Cerebellar nuclear complex (tissue), 1 donor: ENCODE measurements around the gene FLT4.

ENCODE experiments used
- DNase-seq, 2 experiments: peaks; one replicate each; lab custom pipeline; 2025; lab: John Stamatoyannopoulos, UW

FLT4 gene

DNA sequence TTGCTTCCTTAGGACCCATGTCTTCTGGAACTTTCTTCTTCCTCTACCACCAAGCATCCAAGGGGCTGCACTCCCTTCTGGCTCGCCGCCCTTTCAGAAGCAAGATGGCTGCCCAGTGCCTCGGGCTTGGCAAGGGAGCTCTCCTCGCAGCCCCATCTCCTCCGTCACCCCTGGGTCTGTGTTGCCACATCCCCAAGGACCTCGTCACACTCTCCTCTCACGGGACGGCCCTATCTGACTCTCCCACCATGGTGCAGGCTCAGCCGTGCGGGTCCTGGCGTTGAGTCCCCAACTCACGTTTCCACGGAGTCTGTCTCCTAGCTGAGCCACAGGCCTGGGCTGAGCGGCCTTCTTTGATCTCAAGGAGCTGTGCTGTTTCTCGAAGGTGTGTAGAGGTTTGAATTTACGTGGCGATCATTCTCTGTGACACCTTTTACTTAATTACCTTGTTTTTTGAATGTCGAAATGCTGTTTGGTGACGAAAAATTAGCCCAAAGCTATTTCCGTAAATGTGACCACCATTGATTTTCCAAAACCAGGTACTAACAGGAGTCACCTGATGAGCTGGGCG is 43.1 kb downstream of the FLT4 start:
- no peak for DNase-seq

DNA sequence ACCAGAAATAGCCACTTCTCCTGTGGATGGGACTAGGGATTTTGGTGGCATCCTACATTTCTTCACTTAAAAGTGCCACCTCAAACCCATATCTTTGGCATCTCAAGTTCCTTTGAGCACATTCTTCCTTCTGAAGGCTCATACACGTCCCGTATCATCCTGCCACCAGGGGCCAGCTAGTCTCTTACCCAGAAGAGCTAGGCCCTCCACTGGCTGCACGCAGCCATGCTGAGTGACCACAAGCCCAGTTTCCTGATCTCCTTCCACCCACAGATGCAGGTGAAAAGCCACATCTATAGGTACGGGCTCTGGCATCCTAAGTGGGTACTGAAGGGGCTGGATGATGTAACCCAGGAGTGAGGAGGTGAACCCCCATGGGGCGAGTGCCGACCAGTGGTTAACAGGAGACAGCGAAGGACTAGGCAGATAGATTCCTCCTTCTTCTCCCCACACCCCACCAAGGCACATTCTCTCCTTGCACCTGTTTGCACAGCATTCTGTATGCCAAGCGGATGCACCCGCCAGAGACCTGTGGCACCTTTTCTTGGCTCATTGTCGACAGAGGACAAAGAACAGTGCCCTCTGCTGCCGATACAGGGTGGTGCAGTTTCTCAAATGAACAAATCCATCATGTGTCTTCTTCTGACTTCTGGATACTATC is 43.7 kb downstream of the FLT4 start:
- peak in 1 of 2 experiments; percentile 1 for DNase-seq

DNA sequence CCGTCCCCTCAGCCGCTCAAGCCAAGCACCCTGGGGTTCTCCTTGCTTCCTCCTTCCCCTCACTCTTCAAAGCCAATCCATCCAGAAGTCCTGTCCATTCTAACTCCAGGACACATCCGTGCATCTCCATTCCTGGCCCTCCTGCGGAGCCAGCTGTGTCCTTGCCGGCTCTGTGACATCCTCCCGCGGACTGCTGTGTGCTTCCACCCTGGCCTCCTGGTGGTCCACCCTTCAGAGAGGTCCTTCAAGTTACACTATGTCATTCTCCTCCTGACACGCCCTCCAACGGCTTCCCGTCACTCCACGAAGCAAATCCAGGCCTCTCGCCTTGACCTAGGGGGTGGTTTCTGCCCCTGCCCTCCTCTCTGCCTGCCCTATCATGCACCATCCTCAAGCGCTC is 45.1 kb downstream of the FLT4 start:
- DNase-seq, result no peak

DNA sequence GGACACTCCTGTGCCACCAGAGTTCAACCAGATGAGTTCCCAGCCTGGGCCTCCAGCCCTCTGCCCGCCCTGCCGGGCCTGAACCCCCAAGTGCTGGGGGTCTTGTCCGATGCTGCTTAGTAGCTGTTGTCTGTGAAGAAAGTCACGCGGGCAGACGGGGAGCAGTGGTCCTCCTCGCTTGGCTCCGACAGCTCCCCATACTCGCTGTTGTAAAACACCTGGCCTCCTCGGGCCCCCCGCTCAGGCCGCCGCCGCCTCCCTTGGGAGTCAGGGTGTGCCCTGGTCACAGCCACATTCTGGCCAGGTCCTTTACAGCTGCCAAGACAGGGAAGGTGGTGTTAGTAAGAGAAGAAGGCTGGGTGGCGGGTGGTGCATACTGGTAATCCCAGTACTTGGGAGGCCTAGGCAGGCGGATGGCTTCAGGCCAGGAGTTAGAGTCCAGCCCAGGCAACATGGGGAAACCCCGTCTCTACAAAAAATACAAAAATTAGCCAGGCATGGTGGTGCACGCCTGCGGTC is 46.3 kb downstream of the FLT4 start:
- DNase-seq, result no peak

DNA sequence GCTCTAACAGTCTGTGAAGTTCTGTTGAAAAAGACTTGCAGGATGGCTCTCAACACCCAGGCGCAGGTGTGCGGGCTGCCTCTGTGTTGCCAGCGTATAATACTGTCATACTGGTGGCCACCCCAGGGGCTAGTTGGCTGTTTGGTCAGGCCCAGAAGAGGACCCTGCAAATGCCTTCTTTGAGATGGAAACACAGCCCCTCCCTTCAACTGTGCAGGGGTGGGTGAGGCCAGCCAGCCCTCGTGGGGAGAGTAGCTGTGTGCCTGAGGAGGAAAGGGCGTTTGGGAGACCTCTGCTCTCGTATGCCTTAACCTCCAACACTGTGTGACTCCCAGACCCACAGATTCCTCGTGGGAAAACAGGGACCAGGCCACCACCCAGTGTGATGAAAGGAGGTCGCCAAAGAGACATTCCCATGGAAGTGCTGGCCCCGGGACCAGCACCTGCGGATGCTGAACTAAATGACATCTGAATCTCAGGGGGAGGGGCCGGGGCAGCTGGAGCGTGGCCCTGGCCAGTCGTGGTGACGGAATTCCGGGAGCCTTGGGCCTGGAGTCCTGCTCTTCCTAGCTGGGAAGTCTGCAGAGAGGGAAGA is 46.8 kb downstream of the FLT4 start:
- no peak for DNase-seq

DNA sequence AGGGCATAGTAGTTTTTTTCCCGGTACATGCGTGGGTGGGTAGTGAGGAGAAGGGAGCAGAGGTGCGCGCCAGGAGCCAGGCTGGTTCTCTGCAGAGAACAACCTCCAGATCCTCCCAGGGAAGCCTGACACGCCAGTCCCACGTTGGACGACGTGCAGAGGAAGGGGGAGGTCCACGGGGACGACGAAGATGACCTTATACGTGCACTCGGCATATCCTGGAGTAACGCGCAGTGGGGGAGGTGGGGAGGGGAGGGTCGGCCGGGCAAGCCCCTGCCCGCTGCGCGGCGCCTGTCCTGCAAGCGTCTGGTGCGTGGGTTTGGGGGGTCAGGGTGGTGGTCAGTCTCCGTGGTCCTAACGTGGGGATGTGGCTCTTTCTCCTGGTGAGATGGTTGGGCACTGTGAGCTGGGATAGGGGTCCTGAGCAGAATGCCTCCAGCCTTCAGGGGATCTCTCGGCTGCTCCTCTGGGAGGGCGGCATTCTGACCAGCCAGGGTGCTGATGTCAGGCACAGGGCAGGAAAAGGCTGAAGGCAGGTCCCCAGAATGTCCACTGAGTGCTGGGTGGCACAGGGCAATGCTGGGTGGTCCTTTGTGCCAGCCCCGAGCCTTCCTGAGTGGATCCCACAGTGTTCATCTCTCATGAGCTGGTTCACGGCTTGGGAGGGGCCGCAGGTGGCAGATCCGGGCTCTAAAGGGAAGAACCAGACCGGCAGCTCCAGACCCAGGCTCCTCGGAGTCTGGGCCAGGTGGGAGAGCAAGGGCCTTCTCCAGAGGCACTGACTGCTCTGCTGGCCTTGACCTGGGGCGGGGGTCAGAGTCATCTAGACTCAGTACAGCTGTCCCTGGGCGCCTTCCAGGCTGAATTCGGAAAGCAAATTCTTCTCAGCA is 47.6 kb downstream of the FLT4 start:
- no peak for DNase-seq

DNA sequence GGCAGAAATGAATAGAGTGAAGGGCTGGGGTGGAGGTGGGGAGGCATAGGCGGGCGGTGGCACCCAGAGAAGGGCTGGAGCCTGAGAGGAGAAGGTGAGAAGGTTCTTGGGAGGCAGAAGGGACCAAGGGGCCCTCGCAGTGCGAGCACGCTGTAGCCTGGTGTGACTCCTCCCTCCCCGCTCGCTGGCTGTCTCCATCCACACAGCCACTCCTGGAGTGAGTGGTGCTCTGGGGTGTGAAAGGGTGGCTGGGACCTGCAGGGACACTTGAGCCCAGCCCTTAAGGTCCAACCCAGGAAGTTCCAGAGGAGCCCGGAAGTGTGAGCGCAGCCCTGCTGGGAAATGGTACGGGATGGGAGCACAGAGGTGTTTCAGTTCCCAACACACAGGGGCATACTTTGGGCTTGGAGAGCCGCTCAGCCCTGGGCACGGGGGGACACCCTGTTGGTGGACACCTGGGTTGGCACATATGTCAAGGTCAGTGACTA is 48.8 kb downstream of the FLT4 start:
- DNase-seq, result no peak

DNA sequence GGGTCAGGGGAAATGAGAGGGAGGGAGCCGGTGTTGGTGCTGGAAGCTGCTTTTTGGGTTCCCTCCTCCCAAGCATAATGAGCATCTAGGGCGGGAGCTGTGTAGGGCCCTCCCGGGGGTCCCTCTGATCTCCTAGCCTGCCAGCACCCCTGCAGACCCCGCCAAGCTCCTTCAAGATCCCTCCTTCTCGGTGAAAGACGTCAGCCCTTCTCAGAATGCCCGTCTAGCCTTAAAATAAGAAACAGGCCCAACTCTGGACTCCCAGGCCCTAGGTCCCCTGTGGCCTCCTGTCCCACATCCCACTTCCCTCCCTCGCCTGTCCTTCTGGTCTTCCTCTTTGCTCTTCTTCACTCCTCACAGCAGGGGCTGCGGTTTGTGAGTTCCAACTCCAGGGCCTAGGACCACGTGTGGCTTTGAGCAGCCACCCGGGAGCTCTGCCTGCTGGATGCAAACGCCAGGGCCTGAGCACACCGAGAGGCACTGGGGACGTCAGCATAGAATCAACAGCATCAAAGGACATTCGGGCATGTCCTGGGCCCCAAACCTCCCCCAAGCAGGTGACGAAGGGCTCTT is 49.3 kb downstream of the FLT4 start:
- DNase-seq, result no peak

DNA sequence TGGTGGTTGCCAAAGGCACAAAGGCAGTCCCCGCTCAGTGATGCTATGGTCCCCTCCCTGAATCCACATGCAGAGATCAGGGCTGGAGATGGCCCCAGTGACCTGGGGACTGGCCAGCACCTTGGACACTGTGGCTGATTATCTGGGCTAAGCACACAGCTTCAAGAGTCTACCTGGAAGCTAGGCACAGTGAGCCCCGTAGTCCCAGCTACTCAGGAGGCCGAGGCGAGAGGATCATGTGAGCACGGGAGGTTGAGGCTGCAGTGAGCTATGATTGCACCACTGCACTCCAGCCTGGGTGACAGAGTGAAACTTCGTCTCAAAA is 49.8 kb downstream of the FLT4 start:
- DNase-seq, result no peak

DNA sequence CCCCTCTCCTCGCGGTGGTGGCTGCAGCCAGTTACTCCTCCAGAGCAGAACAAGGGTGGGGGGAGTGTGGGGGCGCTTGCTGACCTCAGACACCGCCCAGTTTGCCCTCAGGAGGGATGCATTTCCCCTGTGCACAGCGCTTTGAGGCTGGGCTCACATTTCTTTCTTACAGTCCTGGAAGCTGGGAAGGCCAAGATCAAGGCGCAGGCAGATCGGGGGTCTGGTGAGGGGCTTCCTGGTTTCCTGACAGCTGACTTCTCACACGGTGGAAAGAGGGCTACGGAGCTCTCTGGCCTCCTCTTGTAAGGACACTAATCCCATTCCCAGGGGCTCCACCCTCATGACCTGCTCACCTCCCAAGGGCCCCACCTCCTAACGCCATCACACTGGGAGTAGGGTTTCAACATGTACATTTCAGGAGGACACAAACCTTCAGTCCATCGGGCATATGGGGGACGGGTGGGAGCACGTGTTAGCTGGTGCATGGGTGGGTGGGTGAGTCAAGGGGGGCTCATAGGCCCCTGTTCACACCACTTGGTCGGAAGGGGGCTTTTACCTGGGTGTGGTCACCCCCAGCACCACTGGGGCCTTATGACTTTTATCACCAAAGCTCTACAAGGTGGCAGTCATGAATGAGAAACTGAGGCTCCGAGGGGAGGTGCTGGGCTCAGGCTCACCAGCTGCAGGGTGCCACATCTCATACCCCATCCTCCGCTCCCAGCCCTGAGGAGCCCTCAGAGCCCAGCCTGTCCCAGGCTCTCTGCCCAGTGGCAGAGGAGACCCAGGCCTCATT is 50.4 kb downstream of the FLT4 start:
- DNase-seq, result no peak

DNA sequence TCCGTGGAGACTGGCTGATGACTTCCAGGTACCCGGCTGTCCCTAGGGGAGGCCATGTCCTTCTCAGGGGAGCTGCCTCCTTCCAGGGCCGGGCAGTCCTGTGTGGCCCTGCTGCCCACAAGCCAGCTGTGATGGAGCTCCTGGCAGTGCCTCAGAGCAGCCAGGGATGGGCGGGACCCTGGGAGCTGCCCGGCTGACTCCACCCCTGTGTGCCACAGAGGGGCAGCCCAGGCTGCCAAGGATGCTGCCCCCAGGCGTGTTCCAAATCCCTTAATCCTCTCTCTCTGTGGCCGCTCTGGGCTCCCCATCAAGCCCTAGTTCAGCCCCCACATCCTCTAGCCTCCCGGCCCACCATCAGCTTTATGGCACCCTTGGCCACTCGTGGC is 51.1 kb downstream of the FLT4 start:
- no peak for DNase-seq

DNA sequence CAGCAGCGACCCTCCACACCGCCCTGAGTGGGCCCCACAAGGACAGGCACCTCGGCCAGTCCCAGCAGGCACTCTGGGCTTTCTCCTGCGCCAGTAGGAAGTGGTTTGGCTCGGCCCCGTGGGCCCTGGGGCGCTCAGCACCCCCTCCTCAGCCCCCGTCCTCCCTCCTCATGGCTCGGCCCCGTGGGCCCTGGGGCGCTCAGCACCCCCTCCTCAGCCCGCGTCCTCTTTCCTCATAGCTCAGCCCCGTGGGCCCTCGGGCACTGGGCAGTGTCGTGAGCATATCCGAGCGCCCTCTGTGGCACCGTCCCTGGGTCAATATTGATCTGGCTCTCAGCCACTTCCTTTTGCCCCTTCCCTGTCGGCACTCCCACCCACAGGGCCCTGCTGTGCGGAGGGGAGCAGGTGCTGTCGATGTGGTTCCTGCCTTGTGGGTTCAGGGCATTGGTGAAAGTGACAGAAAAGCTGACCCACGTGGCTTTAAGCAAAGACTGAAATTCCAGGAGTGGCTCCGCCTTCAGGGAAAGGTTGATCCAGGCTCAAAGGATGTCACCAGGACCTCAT is 52.6 kb downstream of the FLT4 start:
- no peak for DNase-seq

DNA sequence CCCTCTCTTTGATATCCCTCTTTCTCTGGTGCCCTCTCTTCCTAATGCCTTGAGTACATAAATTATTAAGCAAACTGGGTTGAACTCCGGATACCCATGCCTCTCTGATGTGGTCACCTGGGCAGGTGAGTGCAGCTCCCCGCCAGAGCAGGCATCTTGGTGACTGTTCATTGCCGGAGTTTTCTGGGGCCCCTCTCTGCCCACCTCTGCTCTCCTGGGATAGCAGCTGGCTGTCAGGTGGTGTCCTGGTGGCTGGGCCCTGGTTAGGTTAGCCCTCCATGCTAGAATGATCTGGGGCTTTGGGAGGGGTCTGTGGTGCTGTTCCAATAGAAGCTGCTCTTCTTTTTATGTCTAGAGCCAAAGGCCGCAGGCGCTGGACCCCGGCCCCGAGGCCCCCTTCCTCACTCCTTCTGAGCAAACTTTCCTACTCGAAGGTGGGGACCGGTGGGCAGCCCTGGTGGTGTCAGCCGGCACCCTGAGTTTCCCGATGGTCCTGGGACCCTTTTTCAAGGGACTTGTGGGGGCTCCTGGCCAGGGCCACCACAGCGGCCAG is 53.2 kb downstream of the FLT4 start:
- DNase-seq, result no peak

DNA sequence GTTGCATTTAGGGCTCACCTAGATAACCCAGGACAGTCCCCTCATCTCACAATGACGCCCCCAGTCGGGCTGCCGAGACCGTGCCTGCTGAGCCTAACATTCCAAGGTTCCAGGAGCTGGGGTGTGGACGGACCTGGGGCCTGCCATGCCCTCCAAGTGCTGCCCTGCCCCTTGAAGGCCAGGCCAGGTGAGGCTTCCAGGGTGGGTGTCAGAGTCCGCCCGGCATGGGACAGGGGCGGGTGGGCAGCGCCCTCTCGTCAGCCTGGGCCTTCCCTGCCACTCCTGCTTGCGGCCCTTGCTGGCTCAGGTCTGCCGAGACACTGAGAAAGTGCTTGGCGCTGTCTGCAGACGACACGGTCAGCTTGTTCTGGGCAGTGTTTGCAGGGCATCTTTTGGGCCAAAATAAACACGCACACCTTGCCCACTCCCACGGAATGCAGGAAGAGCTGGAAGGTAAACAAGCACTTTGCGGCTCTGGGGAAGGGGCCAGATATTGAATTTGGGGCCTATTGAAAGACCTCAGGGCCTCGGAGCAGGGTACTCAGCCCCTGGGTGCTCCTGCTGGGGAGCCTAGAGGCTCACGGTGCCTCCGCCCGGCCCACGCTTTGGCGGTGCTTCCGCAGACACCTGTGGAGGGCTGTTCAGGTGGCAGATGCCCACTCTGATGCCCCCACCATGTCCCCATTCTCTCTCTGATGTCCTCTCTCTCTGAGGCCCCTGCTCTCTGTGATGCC is 53.9 kb downstream of the FLT4 start:
- DNase-seq, result no peak

DNA sequence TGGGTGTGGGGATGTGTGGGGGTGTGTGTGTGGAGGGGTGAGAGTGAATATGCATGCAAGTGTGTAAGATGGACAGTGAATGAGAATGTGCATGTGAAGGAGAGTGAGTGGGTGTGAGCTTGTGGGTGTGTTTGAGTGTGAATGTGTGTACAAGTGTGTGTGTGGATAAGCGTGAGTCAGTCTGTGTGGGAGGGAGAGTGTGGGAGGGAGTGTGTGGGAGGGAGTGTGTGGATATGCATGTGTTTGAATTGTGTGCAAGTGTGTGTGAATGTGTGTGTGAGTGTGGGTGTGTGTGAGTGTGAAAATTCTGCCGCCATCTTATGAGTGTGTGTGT is 54.4 kb downstream of the FLT4 start:
- DNase-seq, result no peak

DNA sequence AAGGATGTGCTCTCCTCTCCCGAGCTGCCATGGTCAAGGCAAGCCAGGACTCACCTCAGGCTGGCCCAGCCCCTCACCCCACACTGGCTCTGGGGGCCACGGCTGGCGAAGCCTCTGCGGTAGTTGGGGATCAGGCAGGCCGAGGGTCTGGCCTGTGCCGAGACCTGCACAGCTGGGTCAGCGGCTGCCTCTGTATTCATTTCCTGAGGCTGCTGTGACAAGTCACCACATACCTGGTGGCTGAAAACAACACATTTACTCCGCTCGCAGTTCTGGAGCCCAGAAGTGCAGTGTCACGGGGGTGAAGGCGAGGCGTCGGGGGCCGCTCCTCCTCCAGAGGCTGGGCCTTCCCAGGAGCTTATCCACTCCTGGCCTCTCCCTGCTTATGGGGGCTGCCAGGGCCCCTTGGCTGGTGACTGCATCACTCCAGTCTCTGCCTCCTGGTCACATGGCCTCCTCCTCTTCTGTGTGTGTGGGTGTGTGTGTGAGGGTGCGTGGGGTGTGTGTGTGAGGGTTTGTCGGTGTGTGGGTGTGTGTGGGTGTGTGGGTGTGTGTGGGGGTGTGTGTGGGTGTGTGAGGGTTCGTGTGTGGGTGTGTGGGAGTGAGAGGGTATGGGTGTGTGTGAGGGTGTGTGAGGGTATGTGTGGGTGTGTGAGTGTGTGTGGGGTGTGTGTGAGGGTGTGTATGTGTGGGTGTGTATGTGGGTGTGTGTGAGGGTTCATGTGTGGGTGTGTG is 54.9 kb downstream of the FLT4 start:
- DNase-seq, result no peak

DNA sequence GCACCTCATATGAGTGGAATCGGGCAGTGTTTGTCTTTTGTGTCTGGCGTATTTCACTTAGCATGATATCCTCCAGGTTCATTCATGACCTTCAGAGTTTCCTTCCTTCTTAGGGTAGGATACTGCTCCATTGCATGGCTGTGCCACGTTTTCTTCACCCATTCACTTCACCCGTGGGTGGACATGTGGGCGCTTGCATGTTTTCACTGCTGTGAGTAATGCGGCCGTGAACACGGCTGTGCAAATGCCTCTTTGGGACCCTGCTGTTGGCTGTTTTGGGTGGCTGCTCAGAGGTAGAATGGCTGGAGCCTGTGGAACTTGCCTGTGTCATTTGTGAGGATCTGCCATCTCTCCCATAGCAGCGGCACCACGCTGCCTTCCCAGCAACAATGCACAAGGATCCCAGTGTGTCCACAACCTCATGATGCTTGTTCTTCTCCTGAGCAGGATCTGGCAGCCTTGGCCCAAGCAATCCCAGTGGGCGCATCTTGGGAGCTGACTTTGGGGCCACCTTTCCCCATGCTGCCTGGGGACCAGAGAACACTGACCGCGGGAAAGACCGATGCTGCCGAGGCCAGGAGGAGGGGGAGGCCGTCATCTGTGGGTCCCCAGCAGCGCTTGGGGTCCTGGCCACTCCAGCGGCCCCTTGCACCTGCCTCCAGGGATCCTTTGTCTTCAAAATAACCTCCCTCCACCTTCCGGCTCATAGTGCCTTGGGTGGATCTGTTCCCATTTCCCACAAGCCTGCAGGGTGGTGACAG is 55.8 kb downstream of the FLT4 start:
- DNase-seq, result no peak

DNA sequence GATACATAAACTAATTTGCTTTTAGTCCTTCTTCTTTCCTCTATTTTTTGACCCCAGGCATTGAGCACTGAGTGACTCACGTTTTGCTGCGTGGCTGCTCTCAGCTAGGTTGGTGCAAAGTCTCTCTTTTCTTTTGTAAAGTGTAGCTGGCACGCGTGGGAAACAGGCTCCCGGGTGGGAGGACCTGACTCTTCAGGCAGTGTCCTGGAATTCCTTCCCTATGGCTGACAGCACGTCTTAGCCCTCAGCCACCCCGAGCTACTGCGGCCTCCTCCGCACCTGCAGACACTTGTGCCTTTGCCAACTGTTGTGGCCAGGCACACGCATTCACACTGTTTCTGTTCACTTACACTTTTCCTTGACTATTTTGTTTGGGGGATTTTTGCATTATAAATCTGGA is 57.2 kb downstream of the FLT4 start:
- DNase-seq, result no peak
